Brain microvascular endothelial cell (primary cell): Measurements from ENCODE around the gene KAZN.

Experiments used
- DNase-seq: peaks from one replicate; pipeline ENCODE4 v3.0.0-alpha.2; 2020
- H3K27ac ChIP-seq: fragments of 250-450 bp; sonication (Bioruptor Pico); 2 replicates; pipeline ENCODE4 v1.5.1; 2020; ENCODE audit warnings: mild to moderate bottlenecking, moderate library complexity
- H3K27me3 ChIP-seq: fragments of 250-450 bp; sonication (Bioruptor Pico); replicated peaks from 2 replicates; pipeline ENCODE4 v1.5.1; 2020; ENCODE audit warnings: mild to moderate bottlenecking
- H3K36me3 ChIP-seq: fragments of 250-450 bp; sonication (Bioruptor Pico); replicated peaks from 2 replicates; pipeline ENCODE4 v1.5.1; 2020; ENCODE audit warnings: mild to moderate bottlenecking
- H3K4me3 ChIP-seq: 2 replicates; pipeline ENCODE4 v1.5.1; 2011; ENCODE audit warnings: low read depth, mild to moderate bottlenecking, control low read depth, low read length, moderate library complexity
- CTCF ChIP-seq: IDR thresholded peaks from 2 replicates; pipeline ENCODE4 v1.5.1; 2011; ENCODE audit warnings: low read depth, mild to moderate bottlenecking, moderate library complexity, low read length, control low read depth, inconsistent platforms; ENCODE audit errors: missing control alignments
- in situ Hi-C: cut with HindIII; loops from 2 replicates; pipeline ENCODE4 v1.10.0; 2017; ENCODE audit warnings: low sequenced_read_pairs, low pct_ligation_motif_present

KAZN gene

GRCh38 chr1:15047237-15047636 is 448.8 kb downstream of the KAZN start:
- Histone ChIP-seq H3K27ac (no peak overlapping the region), H3K27me3 (no peaks in the 10 kb centered on the region), H3K36me3 (no peaks in the 10 kb centered on the region), H3K4me3 (no peak overlapping the region)
- no peak for TF ChIP-seq CTCF
- no peak for DNase-seq
- in situ Hi-C loops: no loop called here

GRCh38 chr1:15048437-15048980 is 450.0 kb downstream of the KAZN start:
- no peak for TF ChIP-seq CTCF
- Histone ChIP-seq H3K27ac (no peak overlapping the region), H3K4me3 (no peak overlapping the region), H3K27me3 (no peaks in the 10 kb centered on the region), H3K36me3 (no peaks in the 10 kb centered on the region)
- in situ Hi-C loops: no loop called here
- no peak for DNase-seq

GRCh38 chr1:15049067-15049466 is 450.6 kb downstream of the KAZN start:
- no peak overlapping the region for H3K4me3 ChIP-seq
- DNase-seq: no peak
- H3K27me3 ChIP-seq: no peaks in the 10 kb centered on the region
- TF ChIP-seq CTCF: no peak
- no peaks in the 10 kb centered on the region for H3K36me3 ChIP-seq
- H3K27ac ChIP-seq: no peak overlapping the region
- in situ Hi-C loops: no loop called here

- Histone ChIP-seq H3K4me3 (no peak overlapping the region), H3K27me3 (no peaks in the 10 kb centered on the region), H3K27ac (no peak overlapping the region), H3K36me3 (peaks cover 3% of the 10 kb centered on the region)
- DNase-seq: no peak
- in situ Hi-C loops: no loop called here
- TF ChIP-seq CTCF: no peak
These were observed 453.5 kb downstream of the KAZN start for GRCh38 chr1:15051882-15052528.

- Histone ChIP-seq H3K27me3 (no peaks in the 10 kb centered on the region), H3K4me3 (no peak overlapping the region), H3K36me3 (peaks cover 5% of the 10 kb centered on the region), H3K27ac (no peak overlapping the region)
- in situ Hi-C loops: no loop called here
- DNase-seq: no peak
- TF ChIP-seq CTCF: no peak
These were observed 454.7 kb downstream of the KAZN start for GRCh38 chr1:15053153-15053552.

- no peak overlapping the region for H3K4me3 ChIP-seq
- no peak for TF ChIP-seq CTCF
- in situ Hi-C loops: no loop called here
- no peaks in the 10 kb centered on the region for H3K27me3 ChIP-seq
- H3K36me3 ChIP-seq: peaks cover 5% of the 10 kb centered on the region
- H3K27ac ChIP-seq: no peak overlapping the region
- no peak for DNase-seq
These were observed 457.4 kb downstream of the KAZN start for GRCh38 chr1:15055736-15056415.
